Mucosa of descending colon (tissue), 3 donors: ENCODE data around the gene NOC2L. TPM values are rescaled to one million over a fixed set of nuclear protein-coding genes. Genes with fewer than 3 reads are reported as not detected.

Experiments
- ATAC-seq: fragments of 200-7000 bp; cut with Tn5 transposase; one replicate; pipeline ENCODE4 v1.9.1; 2020; ENCODE audit warnings: mild to moderate bottlenecking, moderate library complexity
- DNase-seq, 3 donors: peaks; one replicate each; pipeline ENCODE4 v3.0.0-alpha.2; 2020
- H3K36me3 ChIP-seq: fragments of 200-600 bp; one replicate; pipeline ENCODE4 v1.8.0; 2021; ENCODE audit warnings: low read depth, mild to moderate bottlenecking
- H3K4me1 ChIP-seq: fragments of 200-600 bp; one replicate; pipeline ENCODE4 v1.8.0; 2021; ENCODE audit warnings: low read depth, mild to moderate bottlenecking
- H3K4me3 ChIP-seq: fragments of 200-600 bp; one replicate; pipeline ENCODE4 v1.8.0; 2021; ENCODE audit warnings: mild to moderate bottlenecking
- H3K9me3 ChIP-seq: fragments of 200-600 bp; one replicate; pipeline ENCODE4 v1.8.0; 2021; ENCODE audit warnings: mild to moderate bottlenecking
- intact Hi-C, 2 donors: fragments of 100-400 bp; cut with DNase I in 1 of 2; cut with micrococcal nuclease in 1 of 2; formaldehyde crosslinking; loops; one replicate each; pipeline versions ENCODE4 v1.11.0 to v1.11.1; 2022; cut with DNase I, micrococcal nuclease
- total RNA-seq, 3 donors: library from RNA; stranded (reverse); fragmentation: NEBNext Ultra II Directional in 2 of 3; extraction: Animal tissue kit (Norgen Biotek cat#: 25700) in 2 of 3; gene quantifications; one replicate each; pipeline versions ENCODE4 v1.2.1 to v1.2.4, GENCODE V29; 2021 to 2023
- TF ChIP-seq, protein P1 (sequence below): fragments of 200-600 bp; IDR thresholded peaks from one replicate; pipeline ENCODE4 v1.8.0; 2022; ENCODE audit warnings: antibody characterized with exemption, mild to moderate bottlenecking
- donor health status: DM: no; HTN: no; CAD: no; lungs with moderate emphysema.
- donor health status: DM: no; HTN: no; CAD: no.
- donor health status: DM: no; HTN: yes; CAD: no.

NOC2L gene
- total RNA-seq, 3 donors from 2014 or later, result 47.3 to 56.2 (median 54.6) TPM

DNA sequence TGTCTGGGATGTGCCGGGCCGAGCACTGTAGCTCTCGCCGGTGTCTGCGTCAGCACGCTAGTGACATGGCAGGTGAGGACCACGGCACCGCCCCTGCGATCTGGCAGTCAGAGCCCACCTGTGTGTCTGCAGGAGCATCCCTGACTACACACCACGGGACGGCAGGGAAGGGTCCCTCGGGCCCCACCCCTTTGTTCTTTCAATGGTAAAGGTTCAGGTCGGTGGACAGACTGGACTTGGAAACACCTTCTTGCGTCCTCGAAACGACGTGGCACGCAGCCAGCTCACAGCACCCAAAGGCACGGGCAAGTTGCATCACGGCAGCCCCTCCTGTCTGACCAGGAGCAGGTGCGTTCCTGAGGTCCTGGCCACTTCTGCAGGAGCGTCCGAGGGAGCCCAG lies 39.0 kb downstream of the NOC2L start:
- Histone ChIP-seq H3K9me3 (no peaks in the 10 kb centered on the region), H3K4me1 (peaks cover 23% of the 10 kb centered on the region), H3K4me3 (no peak overlapping the region), H3K36me3 (no peaks in the 10 kb centered on the region)
- TF ChIP-seq, protein P1, sequence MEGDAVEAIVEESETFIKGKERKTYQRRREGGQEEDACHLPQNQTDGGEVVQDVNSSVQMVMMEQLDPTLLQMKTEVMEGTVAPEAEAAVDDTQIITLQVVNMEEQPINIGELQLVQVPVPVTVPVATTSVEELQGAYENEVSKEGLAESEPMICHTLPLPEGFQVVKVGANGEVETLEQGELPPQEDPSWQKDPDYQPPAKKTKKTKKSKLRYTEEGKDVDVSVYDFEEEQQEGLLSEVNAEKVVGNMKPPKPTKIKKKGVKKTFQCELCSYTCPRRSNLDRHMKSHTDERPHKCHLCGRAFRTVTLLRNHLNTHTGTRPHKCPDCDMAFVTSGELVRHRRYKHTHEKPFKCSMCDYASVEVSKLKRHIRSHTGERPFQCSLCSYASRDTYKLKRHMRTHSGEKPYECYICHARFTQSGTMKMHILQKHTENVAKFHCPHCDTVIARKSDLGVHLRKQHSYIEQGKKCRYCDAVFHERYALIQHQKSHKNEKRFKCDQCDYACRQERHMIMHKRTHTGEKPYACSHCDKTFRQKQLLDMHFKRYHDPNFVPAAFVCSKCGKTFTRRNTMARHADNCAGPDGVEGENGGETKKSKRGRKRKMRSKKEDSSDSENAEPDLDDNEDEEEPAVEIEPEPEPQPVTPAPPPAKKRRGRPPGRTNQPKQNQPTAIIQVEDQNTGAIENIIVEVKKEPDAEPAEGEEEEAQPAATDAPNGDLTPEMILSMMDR, result no peak
- intact Hi-C loops, result no loop called here
- ATAC-seq (no peak), DNase-seq (peak in 1 of 3 donors; percentile 26)

DNA sequence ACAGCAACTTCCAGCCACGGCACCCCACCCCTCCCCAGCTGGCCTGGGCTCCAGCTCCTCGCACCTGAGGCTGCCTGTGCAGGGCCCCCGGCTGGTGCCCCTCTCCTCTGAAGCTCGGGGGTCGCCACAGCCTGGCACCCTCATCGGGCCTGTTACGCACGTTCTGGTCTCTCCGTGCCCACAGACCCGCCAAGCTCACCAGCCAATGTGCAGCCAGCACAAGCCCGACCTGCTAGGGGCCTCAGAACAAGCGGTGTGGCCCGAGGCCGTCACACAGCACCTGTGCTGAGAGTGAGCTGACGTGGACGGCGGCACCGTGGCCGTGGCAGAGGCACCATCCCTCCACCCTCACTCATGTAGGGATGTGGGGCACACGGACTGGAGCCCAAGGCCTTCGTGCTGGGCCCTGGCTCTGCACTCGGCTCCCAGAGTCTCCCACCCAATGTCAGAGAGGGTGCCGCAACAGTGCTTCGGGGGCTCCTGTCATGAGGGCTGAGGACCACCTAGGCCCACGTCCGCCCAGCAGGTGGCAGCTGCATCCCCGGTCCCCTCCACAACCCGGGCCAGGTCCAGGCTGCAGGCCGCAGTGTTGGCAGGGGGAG lies 39.7 kb downstream of the NOC2L start:
- Histone ChIP-seq H3K4me3 (no peak overlapping the region), H3K9me3 (no peaks in the 10 kb centered on the region), H3K36me3 (no peaks in the 10 kb centered on the region), H3K4me1 (peaks cover 18% of the 10 kb centered on the region)
- DNase-seq (peak in 1 of 3 donors; percentile 16), ATAC-seq (no peak)
- TF ChIP-seq, protein P1, result no peak
- intact Hi-C loops, result no loop called here

DNA sequence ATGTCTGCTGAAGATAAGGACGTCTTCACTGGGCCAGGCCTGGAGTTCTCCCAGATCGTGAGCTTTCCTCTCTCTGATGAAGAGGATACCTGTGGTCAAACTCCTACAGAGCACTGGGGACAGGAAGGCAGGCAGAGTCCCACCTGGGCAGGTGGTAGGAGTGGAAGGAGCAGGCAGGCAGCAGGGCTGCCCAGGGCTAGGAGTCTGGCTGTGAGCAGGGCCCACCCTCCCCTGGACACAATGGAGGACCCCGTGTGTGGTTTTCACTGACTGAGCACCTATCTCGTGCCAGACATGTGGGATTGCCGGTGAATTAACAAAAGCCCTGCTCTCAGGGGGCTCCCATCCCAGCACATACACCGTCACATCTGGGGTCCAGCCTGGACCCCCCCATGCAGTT lies 40.2 kb downstream of the NOC2L start:
- ATAC-seq (no peak), DNase-seq (peak in 1 of 3 donors; percentile 20)
- intact Hi-C loops, result no loop called here
- H3K36me3 ChIP-seq, result no peaks in the 10 kb centered on the region
- H3K9me3 ChIP-seq, result no peaks in the 10 kb centered on the region
- TF ChIP-seq, protein P1, result no peak
- H3K4me3 ChIP-seq, result no peak overlapping the region
- H3K4me1 ChIP-seq, result peaks cover 18% of the 10 kb centered on the region

DNA sequence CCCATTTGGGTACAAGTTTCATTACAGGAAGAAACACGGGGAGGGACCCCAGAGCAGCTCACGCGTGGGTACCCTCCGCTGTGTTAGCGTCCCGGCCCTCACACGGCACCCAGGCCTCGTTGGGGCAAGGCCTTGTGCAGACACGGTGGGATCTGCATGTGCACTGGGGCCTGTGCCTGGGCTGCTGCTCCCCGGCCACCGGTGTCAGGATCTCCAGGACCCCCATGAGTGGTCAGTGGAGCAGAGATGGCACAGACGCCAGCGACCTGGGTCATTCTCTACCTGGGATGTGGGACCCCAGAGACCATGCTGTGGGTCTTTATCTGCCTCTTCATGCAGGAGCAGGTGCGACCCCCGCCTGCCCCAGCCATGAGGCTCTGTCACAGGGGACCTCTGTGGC lies 40.7 kb downstream of the NOC2L start:
- TF ChIP-seq, protein P1, result no peak
- no peak overlapping the region for H3K4me3 ChIP-seq
- ATAC-seq (no peak), DNase-seq (peak in 1 of 3 donors; percentile 17)
- H3K36me3 ChIP-seq, result no peaks in the 10 kb centered on the region
- peaks cover 18% of the 10 kb centered on the region for H3K4me1 ChIP-seq
- H3K9me3 ChIP-seq, result no peaks in the 10 kb centered on the region
- intact Hi-C loops, result no loop called here

DNA sequence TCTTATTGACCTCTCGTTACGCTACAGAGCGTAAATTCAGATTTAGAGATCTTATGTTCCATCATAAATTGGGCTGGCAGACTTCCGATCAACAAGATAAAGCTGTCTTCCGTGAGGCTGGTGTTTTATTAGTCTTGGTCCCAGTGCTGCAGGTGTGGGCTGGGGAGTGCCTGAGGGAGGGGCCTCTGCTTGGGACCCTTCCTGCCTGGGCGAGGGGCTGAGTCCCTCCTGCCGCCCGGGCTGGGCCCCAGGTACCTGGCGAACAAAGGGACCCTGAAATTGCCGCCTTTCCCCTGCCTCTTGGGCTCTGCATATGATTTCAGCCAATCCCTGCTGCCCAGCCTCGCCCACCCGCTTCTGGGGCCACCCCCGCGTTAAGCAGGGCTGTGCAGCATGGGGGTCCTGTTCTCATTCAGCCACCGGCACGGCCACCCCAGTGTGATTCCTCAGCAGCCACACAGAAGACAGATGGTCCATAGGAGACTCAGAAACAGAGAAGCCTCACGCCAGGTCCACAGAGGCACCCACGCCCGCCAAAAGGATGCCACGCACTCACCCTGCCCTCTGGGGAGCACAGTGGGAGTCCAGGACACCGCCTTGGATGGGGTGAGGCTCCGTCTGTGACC lies 41.5 kb downstream of the NOC2L start:
- TF ChIP-seq, protein P1, result no peak
- Histone ChIP-seq H3K4me1 (peaks cover 12% of the 10 kb centered on the region), H3K9me3 (no peaks in the 10 kb centered on the region), H3K36me3 (no peaks in the 10 kb centered on the region), H3K4me3 (no peak overlapping the region)
- DNase-seq, result peak in 1 of 3 donors; percentile 12
- intact Hi-C loops, result no loop called here
- no peak for ATAC-seq
